Measurements from ENCODE around the gene COL23A1. TPM values are rescaled to one million over a fixed set of nuclear protein-coding genes. Genes with fewer than 3 reads are reported as not detected.
A peak's percentile ranks its signal among the peaks of the same experiment; 100 is the strongest.

Gene COL23A1
- total RNA-seq, 1 experiment from 2014 or later, result not detected

GRCh38 chr5:178221853-178222252 is 368.3 kb downstream of the COL23A1 start:
- BruUV-seq (replicated peaks), result no TSS peak
- intact Hi-C loops (cut with micrococcal nuclease; ENCODE audit: unreplicated experiment), result no loop called here
- H3K27me3 Mint-ChIP-seq (ENCODE audit: unreplicated experiment), result no peaks in the 10 kb centered on the region
- no peak overlapping the region for H3K27ac Mint-ChIP-seq (ENCODE audit: unreplicated experiment)
- H3K4me3 Mint-ChIP-seq (ENCODE audit: low read depth, unreplicated experiment), result no peak overlapping the region
- peaks cover 73% of the 10 kb centered on the region for H3K36me3 Mint-ChIP-seq (ENCODE audit: insufficient read depth, unreplicated experiment)
- H3K4me1 Mint-ChIP-seq (ENCODE audit: low read depth, unreplicated experiment), result peaks cover 7% of the 10 kb centered on the region
- CTCF ChIA-PET, result no interaction called here
- DNase-seq, result no peak
- H3K9me3 Mint-ChIP-seq (ENCODE audit: low read depth, unreplicated experiment), result no peaks in the 10 kb centered on the region
- TF ChIP-seq, protein P1, sequence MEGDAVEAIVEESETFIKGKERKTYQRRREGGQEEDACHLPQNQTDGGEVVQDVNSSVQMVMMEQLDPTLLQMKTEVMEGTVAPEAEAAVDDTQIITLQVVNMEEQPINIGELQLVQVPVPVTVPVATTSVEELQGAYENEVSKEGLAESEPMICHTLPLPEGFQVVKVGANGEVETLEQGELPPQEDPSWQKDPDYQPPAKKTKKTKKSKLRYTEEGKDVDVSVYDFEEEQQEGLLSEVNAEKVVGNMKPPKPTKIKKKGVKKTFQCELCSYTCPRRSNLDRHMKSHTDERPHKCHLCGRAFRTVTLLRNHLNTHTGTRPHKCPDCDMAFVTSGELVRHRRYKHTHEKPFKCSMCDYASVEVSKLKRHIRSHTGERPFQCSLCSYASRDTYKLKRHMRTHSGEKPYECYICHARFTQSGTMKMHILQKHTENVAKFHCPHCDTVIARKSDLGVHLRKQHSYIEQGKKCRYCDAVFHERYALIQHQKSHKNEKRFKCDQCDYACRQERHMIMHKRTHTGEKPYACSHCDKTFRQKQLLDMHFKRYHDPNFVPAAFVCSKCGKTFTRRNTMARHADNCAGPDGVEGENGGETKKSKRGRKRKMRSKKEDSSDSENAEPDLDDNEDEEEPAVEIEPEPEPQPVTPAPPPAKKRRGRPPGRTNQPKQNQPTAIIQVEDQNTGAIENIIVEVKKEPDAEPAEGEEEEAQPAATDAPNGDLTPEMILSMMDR (IDR thresholded peaks at IDR 0.05; ENCODE audit: unreplicated experiment), result no peak

DNA sequence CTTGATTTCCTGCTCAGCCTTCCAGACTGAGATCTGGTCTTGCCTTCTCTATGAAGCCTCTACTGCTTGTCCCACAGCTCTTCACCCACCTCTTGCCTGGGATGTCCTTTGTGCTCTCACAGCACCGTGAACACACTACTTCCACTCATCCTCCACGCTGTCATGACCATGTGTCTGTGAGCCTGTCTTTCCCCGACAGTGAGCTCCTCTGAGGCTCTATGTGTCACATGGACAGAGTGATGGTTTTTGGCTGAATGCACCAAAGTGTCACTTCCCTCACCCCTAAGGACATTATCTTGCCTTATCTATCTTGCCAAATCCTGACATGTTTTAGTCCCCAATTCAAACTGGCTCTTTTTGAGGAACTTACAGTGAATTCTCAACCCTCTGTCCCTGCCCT is 368.9 kb downstream of the COL23A1 start:
- intact Hi-C loops (cut with micrococcal nuclease; ENCODE audit: unreplicated experiment), result no loop called here
- H3K36me3 Mint-ChIP-seq (ENCODE audit: insufficient read depth, unreplicated experiment), result peaks cover 73% of the 10 kb centered on the region
- no peak overlapping the region for H3K4me3 Mint-ChIP-seq (ENCODE audit: low read depth, unreplicated experiment)
- peaks cover under 1% of the 10 kb centered on the region for H3K4me1 Mint-ChIP-seq (ENCODE audit: low read depth, unreplicated experiment)
- no peak for DNase-seq
- TF ChIP-seq, protein P1 (IDR thresholded peaks at IDR 0.05; ENCODE audit: unreplicated experiment), result no peak
- CTCF ChIA-PET, result no interaction called here
- BruUV-seq (replicated peaks), result no TSS peak
- H3K9me3 Mint-ChIP-seq (ENCODE audit: low read depth, unreplicated experiment), result no peaks in the 10 kb centered on the region
- no peak overlapping the region for H3K27ac Mint-ChIP-seq (ENCODE audit: unreplicated experiment)
- H3K27me3 Mint-ChIP-seq (ENCODE audit: unreplicated experiment), result no peaks in the 10 kb centered on the region

GRCh38 chr5:178218827-178219226 is 371.4 kb downstream of the COL23A1 start:
- Mint-ChIP-seq H3K4me3 (ENCODE audit: low read depth, unreplicated experiment) (no peak overlapping the region), H3K36me3 (ENCODE audit: insufficient read depth, unreplicated experiment) (peaks cover 90% of the 10 kb centered on the region), H3K4me1 (ENCODE audit: low read depth, unreplicated experiment) (no peaks in the 10 kb centered on the region), H3K27ac (ENCODE audit: unreplicated experiment) (no peak overlapping the region), H3K27me3 (ENCODE audit: unreplicated experiment) (no peaks in the 10 kb centered on the region), H3K9me3 (ENCODE audit: low read depth, unreplicated experiment) (no peaks in the 10 kb centered on the region)
- no TSS peak for BruUV-seq (replicated peaks)
- intact Hi-C loops (cut with micrococcal nuclease; ENCODE audit: unreplicated experiment), result no loop called here
- TF ChIP-seq, protein P1 (IDR thresholded peaks at IDR 0.05; ENCODE audit: unreplicated experiment), result no peak
- CTCF ChIA-PET, result no interaction called here
- DNase-seq, result no peak

DNA sequence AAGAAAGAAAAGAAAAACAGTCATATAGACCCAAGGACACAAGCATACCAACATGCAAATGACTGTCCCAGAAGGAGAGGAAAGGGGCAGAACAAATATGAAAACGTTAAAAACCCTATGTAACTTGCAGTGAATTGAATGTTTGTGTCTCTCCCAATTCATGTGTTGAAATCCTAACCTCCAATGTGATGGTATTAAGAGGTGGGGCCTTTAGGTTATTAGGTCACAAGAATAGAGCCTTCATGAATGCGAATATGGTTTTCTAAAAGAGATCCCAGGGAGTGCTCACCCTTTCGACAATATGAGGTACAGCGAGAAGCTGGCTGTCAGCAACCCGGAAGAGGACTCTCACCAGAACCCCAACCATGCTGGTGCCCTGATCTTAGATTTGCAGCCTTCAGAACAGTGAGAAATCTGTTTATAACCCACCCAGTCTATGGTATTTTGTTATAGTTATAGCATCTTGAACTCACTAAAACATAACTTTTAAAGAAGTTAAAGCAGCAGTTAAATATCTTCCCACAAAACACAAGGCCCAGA is 371.9 kb downstream of the COL23A1 start:
- Mint-ChIP-seq H3K27ac (ENCODE audit: unreplicated experiment) (no peak overlapping the region), H3K36me3 (ENCODE audit: insufficient read depth, unreplicated experiment) (peaks cover 90% of the 10 kb centered on the region), H3K27me3 (ENCODE audit: unreplicated experiment) (no peaks in the 10 kb centered on the region), H3K9me3 (ENCODE audit: low read depth, unreplicated experiment) (no peaks in the 10 kb centered on the region), H3K4me1 (ENCODE audit: low read depth, unreplicated experiment) (peaks cover 4% of the 10 kb centered on the region), H3K4me3 (ENCODE audit: low read depth, unreplicated experiment) (no peak overlapping the region)
- TF ChIP-seq, protein P1 (IDR thresholded peaks at IDR 0.05; ENCODE audit: unreplicated experiment), result no peak
- intact Hi-C loops (cut with micrococcal nuclease; ENCODE audit: unreplicated experiment), result no loop called here
- TSS peak; percentile 24 for BruUV-seq (replicated peaks)
- no peak for DNase-seq
- CTCF ChIA-PET, result no interaction called here
